ENCODE measurements around the gene CDK18. TPM values are rescaled to one million over a fixed set of nuclear protein-coding genes. Genes with fewer than 3 reads are reported as not detected.
"Not testable (repeated sequence)": the region's sequence is repeated elsewhere in the genome, so short reads cannot be mapped to it uniquely, and the experiment has no call there.

Gene CDK18
- total RNA-seq, 1 donor, result 0.94 TPM

DNA sequence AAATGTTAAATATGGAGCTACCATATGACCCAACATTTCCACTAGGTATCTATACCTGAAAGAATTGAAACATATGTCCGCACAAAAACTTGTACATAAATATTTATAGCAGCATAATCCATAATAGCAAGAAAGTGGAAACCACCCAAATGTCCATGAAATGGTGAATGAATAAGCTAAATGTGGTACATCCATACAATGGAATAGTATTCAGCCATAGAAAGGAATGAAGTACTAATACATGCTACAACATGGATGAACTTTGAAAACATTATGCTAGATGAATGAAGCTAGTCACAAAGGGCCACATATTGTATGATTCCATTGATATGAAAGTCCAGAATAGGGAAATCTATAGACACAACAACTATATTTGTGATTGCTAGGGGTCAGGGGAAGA, 28.6 kb upstream of the CDK18 start:
- Histone ChIP-seq H3K4me3 (ENCODE audit: low read length) (no peak overlapping the region), H3K9me3 (ENCODE audit: low read depth, low read length) (no peaks in the 10 kb centered on the region), H3K4me1 (ENCODE audit: insufficient read depth, low read length) (peaks cover 12% of the 10 kb centered on the region), H3K27me3 (ENCODE audit: insufficient read depth, low read length) (peaks cover 9% of the 10 kb centered on the region)

GRCh38 chr1:205476648-205477047, 27.8 kb upstream of the CDK18 start:
- Histone ChIP-seq H3K4me3 (ENCODE audit: low read length) (no peak overlapping the region), H3K27me3 (ENCODE audit: insufficient read depth, low read length) (peaks cover 9% of the 10 kb centered on the region), H3K9me3 (ENCODE audit: low read depth, low read length) (no peaks in the 10 kb centered on the region), H3K4me1 (ENCODE audit: insufficient read depth, low read length) (peaks cover 19% of the 10 kb centered on the region)

DNA sequence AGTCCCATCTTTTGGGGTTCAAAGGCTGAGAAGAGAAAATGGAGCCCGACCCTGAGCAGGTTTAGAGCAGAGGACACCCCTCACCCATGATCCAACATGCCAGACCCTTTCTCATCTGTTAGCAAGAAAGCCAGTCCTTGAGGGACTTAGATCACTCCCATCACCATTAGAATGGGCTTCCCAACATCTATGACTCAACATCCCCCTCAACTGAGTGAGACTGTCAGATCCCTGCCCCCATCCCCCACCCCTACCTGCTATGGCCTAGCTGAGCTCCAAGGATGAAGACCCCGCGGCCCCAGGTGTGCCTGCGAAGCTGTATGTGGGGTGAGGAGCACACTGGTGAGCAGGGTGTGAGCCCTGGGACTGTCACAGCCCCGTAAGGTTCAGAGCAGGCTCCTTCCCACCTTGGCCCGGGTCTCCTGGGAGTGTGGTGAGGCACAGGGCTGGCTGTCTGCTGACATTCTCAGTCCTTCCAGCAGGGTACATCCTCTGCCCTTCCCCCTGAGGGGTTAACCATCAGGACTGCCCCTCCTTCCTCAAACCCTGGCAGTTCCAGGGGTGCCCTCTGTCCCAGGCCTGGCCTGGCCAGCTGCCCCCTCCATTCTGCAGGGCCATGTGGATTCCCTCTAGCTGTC, 27.2 kb upstream of the CDK18 start:
- Histone ChIP-seq H3K9me3 (ENCODE audit: low read depth, low read length) (no peaks in the 10 kb centered on the region), H3K4me1 (ENCODE audit: insufficient read depth, low read length) (peaks cover 24% of the 10 kb centered on the region), H3K4me3 (ENCODE audit: low read length) (no peak overlapping the region), H3K27me3 (ENCODE audit: insufficient read depth, low read length) (peaks cover 11% of the 10 kb centered on the region)

GRCh38 chr1:205477759-205478247, 26.7 kb upstream of the CDK18 start:
- H3K4me3 ChIP-seq (ENCODE audit: low read length), result no peak overlapping the region
- H3K27me3 ChIP-seq (ENCODE audit: insufficient read depth, low read length), result peaks cover 13% of the 10 kb centered on the region
- H3K9me3 ChIP-seq (ENCODE audit: low read depth, low read length), result no peaks in the 10 kb centered on the region
- H3K4me1 ChIP-seq (ENCODE audit: insufficient read depth, low read length), result peaks cover 26% of the 10 kb centered on the region

- H3K4me3 ChIP-seq (ENCODE audit: low read length); H3K27me3 ChIP-seq (ENCODE audit: insufficient read depth, low read length); H3K9me3 ChIP-seq (ENCODE audit: low read depth, low read length): not testable (repeated sequence)
- H3K4me1 ChIP-seq (ENCODE audit: insufficient read depth, low read length), result peaks cover 26% of the 10 kb centered on the region
Measured at GRCh38 chr1:205478985-205479384, 25.5 kb upstream of the CDK18 start.

DNA sequence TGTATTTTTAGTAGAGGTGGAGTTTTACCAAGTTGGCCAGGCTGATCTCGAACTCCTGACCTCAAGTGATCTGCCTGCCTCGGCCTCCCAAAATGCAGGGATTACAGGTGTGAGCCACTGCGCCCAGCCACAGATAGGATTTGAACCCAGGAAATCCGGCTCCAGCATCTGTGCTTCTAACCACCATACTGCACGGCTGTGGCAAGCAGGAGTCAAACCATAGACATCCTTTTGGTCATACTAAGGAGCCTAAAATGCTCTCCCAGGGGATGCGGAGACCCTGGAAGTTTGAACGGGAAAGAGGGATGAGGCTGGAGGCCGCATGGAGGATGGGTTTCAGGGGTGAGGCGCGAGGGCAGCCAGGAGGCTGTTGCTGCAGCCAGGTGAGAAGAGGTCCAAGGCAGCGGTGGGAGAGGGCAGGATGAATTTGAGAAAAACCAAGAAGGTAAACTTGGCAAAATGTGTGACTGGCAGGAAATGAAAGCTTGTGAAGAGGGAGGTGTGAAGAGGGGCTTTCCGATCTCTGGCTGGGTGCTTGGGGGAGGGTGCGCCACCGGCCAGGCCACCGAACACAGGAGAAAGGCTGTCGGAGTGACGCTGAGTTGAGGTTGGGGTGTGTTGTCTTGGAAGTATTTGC, 24.0 kb upstream of the CDK18 start:
- no peak overlapping the region for H3K4me3 ChIP-seq (ENCODE audit: low read length)
- peaks cover 28% of the 10 kb centered on the region for H3K4me1 ChIP-seq (ENCODE audit: insufficient read depth, low read length)
- H3K9me3 ChIP-seq (ENCODE audit: low read depth, low read length), result no peaks in the 10 kb centered on the region
- peaks cover 7% of the 10 kb centered on the region for H3K27me3 ChIP-seq (ENCODE audit: insufficient read depth, low read length)

DNA sequence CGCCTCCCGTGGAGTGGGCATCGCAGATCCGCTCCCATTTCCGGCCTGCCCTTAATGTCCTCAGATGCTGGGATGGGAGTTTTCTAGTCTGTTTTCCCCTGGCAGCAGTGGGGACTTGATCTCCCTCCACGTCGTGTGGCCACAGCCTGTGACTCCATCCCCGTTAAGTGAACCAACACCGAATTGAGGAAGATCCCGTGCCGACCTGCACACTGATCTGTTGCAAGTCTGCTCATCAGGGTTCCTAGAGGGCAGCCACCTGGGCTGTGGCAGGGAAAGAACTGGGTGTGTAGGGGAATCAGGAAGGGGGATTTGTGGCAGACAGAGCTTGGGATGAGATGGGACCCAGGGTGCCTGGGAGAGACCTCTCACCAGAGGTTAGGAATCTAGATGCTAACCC, 23.3 kb upstream of the CDK18 start:
- H3K9me3 ChIP-seq (ENCODE audit: low read depth, low read length), result no peaks in the 10 kb centered on the region
- peaks cover 7% of the 10 kb centered on the region for H3K27me3 ChIP-seq (ENCODE audit: insufficient read depth, low read length)
- H3K4me3 ChIP-seq (ENCODE audit: low read length), result no peak overlapping the region
- peaks cover 28% of the 10 kb centered on the region for H3K4me1 ChIP-seq (ENCODE audit: insufficient read depth, low read length)

- H3K4me1 ChIP-seq (ENCODE audit: insufficient read depth, low read length), result peaks cover 28% of the 10 kb centered on the region
- H3K9me3 ChIP-seq (ENCODE audit: low read depth, low read length), result no peaks in the 10 kb centered on the region
- H3K27me3 ChIP-seq (ENCODE audit: insufficient read depth, low read length), result peaks cover 7% of the 10 kb centered on the region
- H3K4me3 ChIP-seq (ENCODE audit: low read length), result no peak overlapping the region
Measured at GRCh38 chr1:205481629-205482151, 22.8 kb upstream of the CDK18 start.

GRCh38 chr1:205482587-205482986, 21.9 kb upstream of the CDK18 start:
- peaks cover 28% of the 10 kb centered on the region for H3K4me1 ChIP-seq (ENCODE audit: insufficient read depth, low read length)
- not testable (repeated sequence) for H3K4me3 ChIP-seq (ENCODE audit: low read length); H3K9me3 ChIP-seq (ENCODE audit: low read depth, low read length); H3K27me3 ChIP-seq (ENCODE audit: insufficient read depth, low read length)

DNA sequence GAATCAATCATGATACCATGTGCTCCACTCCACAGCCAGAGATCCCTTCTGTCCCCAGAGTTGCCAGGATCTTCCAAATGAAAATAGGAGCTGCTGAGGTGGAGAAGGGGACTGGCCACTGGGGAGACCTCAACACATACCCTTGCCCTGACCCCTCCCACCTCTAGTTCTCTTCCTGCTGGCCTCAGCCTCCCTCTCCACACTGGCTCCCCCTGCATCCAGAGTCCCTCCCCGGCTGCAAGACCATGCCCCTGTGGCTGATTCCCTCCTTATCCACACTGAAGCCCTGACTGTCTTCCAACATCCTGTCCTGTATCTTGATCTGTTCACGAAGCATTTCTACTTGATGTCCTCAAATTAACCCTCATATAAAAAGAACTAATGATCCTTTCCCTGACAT, 21.1 kb upstream of the CDK18 start:
- no peaks in the 10 kb centered on the region for H3K9me3 ChIP-seq (ENCODE audit: low read depth, low read length)
- peaks cover 7% of the 10 kb centered on the region for H3K27me3 ChIP-seq (ENCODE audit: insufficient read depth, low read length)
- peaks cover 28% of the 10 kb centered on the region for H3K4me1 ChIP-seq (ENCODE audit: insufficient read depth, low read length)
- H3K4me3 ChIP-seq (ENCODE audit: low read length), result no peak overlapping the region

DNA sequence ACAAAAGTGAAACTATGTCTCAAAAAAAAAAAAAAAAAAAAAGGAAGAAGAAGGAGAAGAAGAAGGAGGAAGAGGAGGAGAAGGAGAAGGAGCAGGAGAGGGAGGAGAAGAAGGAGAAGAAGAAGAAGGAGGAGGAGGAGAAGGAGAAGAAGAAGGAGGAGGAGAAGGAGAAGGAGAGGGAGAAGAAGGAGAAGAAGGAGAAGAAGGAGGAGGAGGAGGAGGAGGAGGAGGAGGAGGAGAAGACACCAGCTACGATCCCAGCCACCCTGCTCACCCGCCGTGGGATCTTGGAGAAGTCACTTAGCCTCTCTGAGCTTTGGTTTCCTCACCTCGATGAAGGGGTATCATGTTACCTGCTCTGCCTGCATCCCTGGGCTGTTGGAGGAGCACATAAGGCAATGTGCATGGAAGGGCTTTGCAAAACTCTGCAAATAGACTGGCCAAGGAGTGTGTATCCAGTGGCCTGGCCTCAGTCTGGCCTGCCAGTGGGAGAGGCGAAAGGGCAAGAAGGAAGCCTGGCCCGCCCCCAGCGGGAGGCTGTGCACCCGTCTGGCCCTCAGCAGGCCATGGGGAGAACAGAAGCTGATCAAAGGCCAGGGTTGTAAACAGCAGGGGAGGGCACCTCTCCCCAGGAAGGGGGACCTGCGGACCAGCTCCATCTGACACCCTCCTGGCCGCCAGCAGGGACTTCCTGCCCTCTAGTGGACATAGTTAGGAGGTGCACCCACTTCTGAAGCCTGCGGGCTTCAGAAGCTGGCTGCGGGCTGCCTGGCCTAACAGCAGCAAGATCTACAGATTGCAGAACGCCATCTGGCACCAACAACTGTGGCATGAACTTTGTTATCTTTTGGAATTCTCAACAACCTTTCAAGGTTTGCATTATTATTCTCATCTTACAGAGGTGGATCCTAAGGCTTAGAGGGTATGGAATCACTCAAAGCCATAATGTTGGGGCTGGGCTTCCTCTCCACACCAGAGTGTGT, 19.2 kb upstream of the CDK18 start:
- H3K4me1 ChIP-seq (ENCODE audit: insufficient read depth, low read length), result peaks cover 20% of the 10 kb centered on the region
- peaks cover 10% of the 10 kb centered on the region for H3K27me3 ChIP-seq (ENCODE audit: insufficient read depth, low read length)
- no peak overlapping the region for H3K4me3 ChIP-seq (ENCODE audit: low read length)
- H3K9me3 ChIP-seq (ENCODE audit: low read depth, low read length), result no peaks in the 10 kb centered on the region

GRCh38 chr1:205486258-205486657, 18.2 kb upstream of the CDK18 start:
- H3K4me3 ChIP-seq (ENCODE audit: low read length), result no peak overlapping the region
- peaks cover 10% of the 10 kb centered on the region for H3K27me3 ChIP-seq (ENCODE audit: insufficient read depth, low read length)
- H3K9me3 ChIP-seq (ENCODE audit: low read depth, low read length), result no peaks in the 10 kb centered on the region
- peaks cover 13% of the 10 kb centered on the region for H3K4me1 ChIP-seq (ENCODE audit: insufficient read depth, low read length)

DNA sequence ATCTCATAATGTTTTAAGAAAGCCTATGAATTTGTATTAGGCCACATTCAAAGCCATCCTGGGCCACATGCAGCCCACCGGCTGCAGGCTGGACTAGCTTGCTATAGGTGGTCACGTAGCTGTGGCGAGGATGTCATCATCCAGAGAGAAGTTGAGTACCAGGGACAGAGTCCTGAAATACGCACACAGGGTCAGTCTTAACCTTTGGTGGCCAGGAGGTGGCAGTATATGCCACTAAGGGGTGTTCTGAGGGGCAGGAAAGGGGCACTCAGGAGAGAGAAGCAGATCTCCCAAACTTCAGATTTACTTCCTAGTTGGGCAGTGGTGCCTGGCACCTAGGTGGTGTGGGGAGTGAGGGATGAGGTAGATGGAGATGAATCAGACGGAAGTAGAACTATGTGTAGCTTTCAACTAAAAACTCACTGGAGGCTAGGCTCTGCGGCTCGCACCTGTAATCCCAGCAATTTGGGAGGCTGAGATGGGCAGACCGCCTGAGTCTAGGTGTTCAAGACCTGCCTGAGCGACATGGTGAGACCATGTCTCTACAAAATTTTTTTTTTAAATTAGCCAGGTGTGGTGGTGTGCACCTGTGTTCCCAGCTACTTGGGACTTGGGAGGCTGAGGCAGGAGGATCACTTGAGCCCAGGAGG, 16.3 kb upstream of the CDK18 start:
- peaks cover 9% of the 10 kb centered on the region for H3K27me3 ChIP-seq (ENCODE audit: insufficient read depth, low read length)
- H3K4me1 ChIP-seq (ENCODE audit: insufficient read depth, low read length), result peaks cover 3% of the 10 kb centered on the region
- H3K9me3 ChIP-seq (ENCODE audit: low read depth, low read length), result no peaks in the 10 kb centered on the region
- H3K4me3 ChIP-seq (ENCODE audit: low read length), result no peak overlapping the region

- Histone ChIP-seq H3K27me3 (ENCODE audit: insufficient read depth, low read length) (peaks cover 8% of the 10 kb centered on the region), H3K4me3 (ENCODE audit: low read length) (no peak overlapping the region), H3K9me3 (ENCODE audit: low read depth, low read length) (no peaks in the 10 kb centered on the region)
Measured at GRCh38 chr1:205491794-205492193, 12.7 kb upstream of the CDK18 start.

More at GRCh38 chr1:205491794-205492193, 12.7 kb upstream of the CDK18 start:
- no peaks in the 10 kb centered on the region for H3K4me1 ChIP-seq (ENCODE audit: insufficient read depth, low read length)

Measured in mononuclear cell (primary cell).